CD1c-positive myeloid dendritic cell (primary cell): Measurements from ENCODE around the gene SDK2.

ENCODE experiments used
- DNase-seq: peaks from one replicate; pipeline ENCODE4 v3.0.0-alpha.2; 2016; ENCODE audit errors: extremely low spot score

SDK2 gene

DNA sequence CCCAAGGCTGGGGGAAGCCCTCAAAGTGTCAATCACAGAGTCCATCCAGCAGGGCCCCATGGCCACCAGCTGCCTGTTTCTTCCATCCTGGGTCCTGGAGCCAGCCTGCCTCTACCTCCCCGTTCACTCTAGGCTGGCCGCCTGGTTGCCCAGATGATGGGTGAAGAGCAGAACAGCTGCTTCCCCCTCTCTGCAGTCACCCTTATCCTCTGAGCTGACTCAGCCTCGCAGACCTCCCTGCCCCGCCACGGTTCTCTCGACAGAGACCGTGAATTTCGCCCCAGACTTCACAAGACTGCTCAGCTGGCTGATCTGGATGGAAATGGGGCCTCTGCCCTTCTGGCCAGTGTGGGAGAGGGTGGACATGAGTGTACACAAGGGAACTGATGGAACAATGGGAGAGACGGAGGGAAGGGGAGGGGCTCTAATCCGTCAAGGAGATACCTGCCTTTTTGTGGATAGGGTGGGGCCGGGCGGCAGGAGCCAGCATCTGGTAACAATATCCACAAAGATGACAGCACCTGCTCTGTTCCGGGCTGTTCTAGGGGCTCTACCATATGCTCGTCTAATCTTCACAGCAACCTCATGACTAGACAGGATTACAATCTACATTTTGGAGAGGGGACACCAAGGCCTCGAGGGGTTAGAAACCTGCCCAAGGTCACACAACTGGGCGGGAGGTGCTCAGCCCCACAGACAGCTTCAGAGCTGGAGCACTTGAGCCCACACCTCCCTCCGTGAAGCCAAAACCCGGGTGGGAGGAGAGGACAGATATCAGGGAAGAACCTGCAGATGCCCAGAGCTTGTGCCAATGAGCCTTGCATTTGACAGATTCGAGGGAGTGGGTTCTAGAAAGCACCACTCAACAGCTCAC, 136.0 kb downstream of the SDK2 start:
- no peak for DNase-seq

DNA sequence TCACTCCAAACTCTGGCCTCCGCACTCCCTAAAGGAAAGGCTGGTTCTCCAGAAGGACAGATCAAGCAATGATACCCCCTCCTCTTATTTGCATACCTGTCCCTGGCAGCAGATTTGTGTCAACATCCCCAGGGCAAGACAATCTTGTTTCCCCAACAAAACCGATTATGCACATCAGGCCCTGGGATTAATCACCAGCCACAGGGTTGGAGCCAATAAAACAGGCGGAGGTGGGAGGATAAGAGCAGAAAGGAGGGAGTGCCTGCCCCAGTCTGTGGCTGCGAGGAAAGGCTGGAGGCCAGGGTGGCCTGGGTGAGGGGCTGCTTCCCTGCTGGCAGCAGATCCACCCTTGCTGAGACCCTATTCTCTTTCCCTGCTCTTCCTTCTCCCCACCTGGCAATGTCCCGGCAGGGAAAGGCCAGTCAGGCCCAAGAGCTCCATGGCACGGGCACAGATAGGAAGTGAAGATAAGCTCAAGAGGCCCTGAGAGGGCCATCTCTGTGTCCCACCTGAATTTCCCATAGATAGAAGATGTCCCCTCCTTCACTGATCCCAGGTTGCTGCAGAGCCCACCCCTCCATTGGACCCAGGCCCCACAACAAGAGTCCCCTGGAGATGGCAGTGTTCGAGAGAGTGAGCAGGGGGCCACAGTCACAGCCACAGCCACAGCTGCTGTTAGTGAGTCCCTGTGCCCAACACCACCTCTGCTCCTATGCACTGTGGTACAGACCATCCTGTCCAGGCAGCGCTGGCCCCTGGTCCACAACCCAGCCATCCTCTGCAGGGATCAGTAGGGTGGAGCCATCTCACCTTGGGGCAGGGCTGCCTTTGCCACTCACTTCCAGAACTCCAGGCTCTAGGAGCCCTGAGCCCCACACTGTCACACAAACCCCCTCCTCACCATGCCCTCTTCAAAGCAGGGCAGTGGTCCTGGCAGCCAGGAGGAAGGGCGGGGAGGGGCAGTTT, 137.5 kb downstream of the SDK2 start:
- DNase-seq: no peak

DNA sequence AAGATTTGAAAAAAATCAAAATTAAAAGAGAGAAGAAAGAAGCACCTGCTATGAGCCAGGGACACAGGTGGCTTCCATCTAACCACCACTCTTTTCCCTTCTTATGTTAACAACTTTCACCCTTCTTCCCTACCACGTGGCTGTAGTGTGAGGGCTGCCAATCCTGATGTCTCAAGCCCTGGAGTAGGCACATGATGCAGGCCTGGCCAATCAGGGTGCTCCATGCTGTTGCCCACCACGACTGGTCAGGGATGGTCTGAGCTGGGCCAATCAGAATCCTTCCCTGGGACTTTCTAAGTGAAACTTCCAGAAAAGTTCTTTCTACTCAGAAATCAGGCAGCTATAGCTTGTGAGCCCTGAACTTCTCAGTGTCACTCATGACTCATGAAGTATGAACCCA, 140.7 kb downstream of the SDK2 start:
- no peak for DNase-seq

DNA sequence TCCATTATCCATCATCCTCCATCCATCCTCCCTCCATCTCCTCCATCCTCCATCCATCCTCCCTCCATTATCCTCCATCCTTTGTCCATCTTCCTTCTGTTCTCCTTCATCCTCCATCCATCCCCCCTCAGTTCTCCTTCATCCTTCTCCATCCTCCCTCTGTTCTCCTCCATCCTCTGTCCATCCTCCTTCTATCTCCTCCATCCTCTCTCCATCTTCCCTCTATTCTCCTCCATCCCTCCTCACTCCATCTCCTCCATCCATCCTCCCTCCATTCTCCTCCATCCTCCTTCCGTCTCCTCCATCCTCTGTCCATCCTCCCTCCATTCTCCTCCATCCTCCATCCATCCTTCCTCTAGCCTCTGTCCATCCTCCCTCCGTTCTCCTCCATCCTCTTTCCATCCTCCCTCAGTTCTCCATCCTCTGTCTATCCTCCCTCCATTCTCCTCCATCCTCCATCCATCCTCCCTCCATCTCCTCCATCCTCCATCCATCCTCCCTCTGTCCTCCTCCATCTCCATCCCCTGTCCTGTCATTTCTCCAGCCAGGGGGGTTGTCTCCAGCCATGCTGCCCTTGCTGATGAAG, 143.7 kb downstream of the SDK2 start:
- no peak for DNase-seq

DNA sequence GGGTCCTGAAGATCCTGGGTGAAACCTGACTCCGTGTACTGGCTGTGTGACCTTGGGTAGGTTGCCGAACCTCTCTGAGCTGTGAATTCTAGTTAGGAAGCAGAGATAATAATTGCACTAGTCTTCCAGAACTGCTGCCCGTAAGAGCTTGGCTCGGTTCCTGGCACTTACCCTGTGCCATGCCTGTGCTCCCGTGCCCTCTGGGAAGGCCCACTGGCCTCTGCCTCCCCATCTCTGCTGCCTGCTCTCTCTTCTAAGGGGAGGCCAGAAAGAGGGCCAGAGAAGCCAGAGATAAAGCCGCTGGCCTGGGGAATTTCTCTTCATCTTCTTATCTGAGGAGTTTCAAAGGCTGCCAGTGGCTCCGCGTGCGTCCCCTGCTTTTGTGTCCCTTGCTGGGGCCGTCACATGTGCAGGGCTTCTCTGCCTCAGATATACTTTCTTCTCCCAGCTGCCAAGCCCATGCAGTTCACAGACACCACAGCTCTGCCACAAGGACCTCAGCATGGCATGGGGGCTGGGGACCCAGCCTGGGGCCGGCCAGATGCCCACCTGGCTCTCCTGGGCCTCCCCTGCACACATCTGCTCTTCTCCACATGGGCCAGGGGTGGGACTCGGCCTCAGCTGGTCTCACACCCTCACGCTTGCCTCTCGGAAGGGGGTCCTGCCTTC, 145.2 kb downstream of the SDK2 start:
- DNase-seq: no peak

DNA sequence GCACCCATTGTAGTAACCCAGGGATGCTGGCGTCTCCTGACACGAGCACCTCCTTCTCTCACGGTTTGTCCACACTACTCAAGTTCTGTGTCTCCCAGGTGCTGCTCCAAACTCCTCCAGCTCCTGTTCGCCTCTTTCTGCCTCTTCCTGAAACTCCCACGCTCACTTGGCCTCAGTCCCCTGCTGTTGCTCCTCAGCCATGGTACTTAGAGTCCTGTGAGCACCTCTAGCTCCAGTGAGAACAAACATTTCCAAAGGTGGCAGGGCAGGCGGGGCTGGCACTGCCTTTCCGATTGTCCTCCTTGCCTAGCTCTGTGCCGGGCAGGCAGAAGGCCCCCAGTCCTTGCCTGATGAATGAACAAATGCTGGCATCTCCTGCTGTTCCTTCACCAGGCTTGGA, 146.1 kb downstream of the SDK2 start:
- DNase-seq: no peak

DNA sequence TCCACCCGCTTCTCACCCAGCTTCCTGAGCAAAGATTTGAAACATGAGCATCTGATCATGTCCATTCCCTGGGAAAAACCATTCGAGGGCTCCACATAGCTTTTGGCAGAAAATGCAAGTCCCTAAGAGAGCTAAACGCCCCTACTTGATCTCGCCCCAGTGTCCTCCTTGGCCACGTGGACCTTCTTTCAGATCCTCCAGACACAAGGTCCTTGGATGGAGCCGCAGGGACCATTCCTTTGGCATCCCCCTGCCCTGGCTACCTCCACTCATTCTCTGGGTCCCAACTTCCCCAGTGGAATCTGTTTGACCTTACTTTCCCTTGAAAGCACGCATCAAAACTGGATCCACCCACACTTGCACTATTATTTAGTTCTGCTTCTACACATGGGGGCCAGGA, 146.5 kb downstream of the SDK2 start:
- no peak for DNase-seq

DNA sequence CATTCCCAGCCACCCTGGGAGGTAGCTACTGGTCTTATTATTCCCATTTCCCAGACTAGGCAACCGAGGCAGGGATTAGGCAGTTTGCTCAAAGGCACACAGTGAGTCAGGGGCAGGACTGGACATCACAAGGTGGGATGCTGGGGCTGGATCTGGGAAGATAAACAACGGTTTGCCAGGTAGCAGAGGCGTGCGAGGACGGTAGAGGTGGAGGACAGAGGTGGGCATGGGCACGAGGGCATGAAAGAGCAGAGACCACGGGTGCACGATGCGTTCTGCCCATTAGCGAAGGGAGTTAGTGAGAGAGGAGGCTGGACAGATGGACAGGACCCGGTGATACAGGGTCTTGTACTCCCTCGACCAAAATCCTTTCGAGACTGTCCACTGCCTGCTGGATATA, 148.0 kb downstream of the SDK2 start:
- DNase-seq: no peak

DNA sequence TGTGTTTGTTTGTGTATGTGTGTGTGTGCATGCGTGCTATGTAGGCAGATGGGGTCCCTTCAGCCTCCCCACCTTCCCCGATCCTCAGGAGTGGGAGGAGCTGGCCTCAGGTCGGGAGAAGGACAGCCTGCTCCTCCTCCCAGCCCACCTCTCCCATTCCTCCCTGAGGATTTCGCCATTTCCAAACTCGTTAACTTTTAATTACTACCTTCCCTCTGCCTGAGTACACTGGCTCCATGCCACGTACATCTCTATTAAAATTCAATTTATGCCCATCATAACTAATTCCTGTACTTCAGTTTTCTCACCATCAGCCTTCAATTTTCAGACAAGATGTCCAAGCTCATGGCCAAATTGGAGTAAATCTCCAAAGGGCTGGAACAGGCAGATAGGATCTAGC, 148.6 kb downstream of the SDK2 start:
- no peak for DNase-seq

DNA sequence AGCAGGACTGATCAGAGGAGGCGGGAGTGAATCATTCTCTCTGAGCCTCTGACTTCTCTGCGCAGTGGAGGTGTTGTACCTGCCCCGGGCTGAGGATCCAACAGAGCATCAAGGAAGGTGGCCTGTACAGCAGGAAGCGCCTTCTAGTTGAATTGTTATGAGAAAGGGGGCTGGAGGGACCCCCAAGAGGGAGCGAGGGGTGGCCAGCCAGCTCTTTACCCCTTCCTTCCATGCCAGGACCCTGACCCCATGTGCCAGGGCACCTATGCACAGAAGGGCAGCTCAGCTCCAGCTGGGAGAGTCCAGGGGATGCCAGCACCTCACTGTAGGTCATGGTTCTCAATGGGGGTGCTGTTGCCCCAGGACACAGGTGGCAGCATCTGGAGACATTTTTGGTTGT, 149.3 kb downstream of the SDK2 start:
- no peak for DNase-seq

DNA sequence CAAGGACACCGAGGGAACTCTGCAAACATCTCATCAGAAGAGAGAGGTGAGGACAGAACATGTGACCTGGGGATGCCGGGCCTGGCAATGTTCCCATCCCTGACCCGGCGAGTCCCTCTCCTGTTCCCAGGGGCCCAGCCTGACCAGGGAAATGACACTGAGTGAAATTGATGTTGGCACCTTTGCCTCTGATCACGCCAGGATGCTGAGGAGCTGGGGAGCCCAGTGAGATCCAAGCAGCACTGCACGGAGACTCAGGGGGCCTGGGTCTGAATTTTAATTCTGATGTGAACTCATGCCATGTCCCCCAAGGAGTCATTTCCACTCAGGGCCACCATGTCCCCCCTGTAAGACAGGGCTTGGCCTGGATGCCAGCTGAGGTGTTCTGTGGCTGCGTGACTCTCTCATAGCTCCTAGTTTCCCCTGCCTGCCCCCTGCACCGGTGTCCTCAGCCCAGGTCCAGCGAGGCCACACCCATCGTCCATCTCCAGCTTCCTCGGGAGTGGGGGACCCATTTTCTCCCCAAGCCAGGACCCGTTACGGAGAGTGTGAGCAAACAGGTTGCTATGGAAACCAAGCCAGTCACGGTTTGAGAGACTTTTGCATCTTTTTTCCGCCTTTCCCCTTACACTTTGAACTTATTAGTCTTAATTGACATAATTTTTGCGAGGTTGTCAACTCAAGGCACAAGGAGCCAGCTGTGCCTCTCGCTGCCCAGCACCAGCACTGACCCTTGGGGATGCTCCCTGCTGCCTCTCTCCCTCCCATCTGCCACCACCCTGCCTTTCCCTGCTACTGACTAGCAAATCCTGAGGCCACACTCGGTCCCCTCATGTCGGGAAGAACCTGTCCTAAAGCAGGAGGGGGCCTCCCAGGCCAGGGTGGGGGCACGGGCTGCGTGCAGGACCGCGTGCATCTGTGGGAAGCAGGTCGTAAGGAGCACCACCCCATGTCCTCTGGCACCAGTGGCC, 150.0 kb downstream of the SDK2 start:
- no peak for DNase-seq

DNA sequence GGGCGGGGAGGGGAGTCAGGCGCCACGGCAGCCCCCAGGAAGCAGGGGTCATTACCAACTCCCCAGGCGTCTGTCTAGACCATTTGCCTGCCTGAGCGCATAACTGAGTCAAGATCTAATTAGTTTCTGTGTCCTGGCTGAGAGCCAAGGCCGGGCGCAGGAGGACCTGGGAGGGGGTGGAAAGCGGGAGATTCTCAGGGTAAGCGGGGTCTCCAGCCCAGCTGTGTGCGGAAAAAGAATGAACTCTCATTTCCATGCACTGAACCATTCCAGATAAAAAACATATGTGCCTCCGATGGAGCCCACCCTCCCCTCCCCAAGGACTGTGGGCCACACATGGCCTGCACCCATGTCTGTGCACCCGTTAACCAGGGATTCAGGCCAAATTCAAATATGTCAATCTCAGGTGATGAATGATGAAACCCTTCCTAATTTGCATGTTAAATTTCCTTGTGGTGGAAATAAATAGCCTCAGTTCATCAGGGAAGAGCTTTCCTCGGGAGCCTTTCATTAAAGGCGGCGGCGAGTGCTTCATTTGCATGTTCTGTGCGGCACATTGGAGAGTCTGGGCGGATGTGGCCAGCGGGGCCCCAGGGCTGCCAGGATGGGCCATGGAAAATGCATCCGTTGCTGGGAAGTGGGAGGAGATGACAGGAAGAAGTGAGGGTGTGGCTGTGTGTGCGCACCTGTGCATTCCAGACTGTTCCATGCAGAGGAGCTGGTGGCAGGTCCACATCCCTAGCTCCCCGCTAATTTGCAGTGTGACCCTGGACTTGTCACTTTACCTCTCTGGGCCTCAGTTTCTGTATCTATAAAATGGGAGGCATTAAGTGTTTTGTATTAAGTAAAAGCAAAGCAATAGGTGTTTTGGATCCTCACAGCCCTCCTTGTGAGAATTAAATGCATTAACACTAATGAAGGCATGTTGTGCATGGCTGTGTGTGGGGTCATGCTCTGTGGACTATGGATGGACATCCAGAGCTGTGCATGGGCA, 151.1 kb downstream of the SDK2 start:
- no peak for DNase-seq

DNA sequence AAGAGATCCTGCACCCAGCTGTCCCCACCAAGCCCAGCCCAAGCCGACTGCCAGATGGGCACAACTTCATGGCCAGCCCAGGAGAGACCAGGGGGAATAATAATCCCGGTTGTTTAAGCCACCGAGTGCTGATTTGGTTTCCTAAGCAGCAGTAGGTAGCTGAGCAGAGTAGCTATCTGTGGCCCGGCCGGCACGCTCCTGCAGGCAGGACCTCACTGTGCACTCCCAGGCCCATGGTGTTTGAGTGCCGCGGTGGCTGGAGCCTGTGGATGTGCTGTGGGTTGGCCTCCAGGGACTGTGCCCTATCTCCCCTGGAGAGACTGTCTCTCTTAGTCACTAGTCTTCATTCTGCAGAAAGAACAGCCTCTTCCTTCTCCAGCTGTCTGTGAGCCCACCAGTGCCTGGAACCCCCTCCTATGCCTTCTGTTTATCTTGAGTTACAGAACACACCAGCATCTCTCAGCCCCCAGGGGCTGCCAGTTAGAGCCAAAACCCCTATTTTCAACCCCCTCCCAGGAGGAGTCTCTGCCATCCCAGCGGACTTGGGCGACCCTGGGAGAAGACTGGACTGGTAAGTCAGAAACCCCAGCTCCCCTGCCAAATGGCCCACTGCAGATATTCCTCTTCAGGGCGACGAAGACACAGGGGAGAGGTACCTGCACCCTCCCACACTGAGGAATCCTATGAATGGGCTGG, 152.0 kb downstream of the SDK2 start:
- DNase-seq: no peak

DNA sequence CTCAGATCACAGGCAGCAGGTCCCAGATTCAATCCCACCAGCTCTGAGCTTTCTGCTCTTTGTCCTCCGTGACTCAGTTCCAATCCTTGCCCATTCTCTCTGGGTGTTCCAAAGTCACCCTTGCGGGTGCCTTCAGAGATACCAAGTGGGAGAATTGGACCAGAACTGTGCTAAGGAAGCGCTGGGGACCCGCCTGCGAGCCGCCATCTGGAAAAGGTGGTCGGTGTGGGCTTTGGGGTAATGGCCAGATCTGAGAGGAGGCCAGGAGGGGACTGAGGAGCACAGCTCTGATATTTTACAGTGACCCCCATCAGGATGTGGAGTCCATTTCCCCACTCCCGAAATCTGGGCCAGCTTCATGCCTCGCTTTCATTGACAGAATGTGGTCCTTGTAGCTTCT, 152.6 kb downstream of the SDK2 start:
- DNase-seq: no peak

DNA sequence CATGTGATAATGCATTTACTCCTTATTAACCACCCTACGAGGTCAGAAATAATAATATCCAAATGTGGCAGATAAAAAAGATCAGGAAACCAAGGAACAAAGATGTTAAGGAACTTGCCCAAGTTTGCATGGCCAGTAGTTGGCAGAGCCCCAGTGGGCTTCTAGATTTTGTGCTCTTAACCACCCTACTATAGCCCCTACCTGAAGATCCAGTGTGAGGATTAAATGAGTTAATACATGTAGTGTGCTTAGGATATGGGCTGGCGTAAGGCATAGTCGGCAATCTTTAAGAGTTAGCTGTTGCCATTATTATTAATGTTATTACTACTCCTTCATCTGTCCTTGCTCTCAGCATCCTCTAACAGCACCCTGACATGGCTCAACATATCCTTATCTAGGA, 153.4 kb downstream of the SDK2 start:
- no peak for DNase-seq

DNA sequence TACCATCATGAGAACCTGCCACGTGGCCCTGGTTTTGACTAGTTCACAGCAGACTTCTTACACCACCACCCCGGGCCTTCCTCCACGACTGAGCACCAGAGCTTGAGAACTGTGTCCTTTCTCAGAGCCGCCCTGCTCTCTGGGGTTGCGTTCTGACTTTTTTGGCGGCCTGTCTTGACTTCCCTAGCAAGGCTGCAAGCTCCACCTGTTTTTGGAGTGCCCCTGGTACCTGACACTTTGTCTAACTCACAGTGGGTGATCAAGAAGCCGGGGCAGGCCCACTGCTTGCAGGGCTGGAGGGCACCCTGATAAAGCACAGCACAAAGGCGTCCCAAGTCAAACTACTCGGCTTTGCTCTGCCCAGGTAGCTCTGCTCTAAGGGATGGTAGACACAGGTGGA, 154.3 kb downstream of the SDK2 start:
- no peak for DNase-seq

DNA sequence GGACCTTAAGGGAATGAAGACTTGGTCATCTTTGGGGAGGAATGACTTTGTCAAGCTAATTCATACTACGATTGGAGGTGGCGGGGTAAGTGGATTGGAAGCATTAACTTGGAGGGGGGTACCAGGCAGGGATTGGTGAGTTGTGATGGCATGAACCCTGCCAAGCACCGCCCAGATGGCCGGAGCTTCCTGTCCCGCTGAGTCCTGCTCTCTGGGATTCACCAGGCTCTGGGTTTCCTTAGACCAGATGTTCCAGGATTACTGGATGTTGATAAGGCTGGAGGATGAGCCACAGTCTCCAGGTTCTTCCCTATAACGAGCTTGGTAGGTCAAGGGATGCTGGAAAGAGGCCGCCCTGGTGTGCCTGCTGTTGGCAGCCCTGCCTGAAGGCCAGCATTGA, 154.9 kb downstream of the SDK2 start:
- no peak for DNase-seq

DNA sequence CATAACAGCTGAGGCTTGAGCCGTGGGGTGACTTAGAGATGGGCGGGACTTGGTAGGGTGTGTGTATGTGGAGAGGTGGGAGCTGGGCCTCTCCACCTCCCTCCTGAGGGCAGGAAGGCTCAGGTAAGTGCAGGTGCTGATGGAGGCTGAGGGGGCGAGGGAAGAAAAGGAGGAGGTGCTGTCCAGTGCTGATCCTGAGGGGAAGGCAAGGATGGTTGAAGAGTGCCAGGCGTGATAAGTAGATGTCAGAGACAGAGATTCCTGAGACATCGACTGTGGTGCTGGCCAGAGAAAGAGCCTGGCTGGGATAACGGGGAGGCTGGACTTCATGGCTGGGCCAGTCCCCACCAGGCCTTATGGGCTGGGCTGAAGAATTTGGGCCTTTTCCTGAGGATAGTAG, 159.1 kb downstream of the SDK2 start:
- DNase-seq: no peak

DNA sequence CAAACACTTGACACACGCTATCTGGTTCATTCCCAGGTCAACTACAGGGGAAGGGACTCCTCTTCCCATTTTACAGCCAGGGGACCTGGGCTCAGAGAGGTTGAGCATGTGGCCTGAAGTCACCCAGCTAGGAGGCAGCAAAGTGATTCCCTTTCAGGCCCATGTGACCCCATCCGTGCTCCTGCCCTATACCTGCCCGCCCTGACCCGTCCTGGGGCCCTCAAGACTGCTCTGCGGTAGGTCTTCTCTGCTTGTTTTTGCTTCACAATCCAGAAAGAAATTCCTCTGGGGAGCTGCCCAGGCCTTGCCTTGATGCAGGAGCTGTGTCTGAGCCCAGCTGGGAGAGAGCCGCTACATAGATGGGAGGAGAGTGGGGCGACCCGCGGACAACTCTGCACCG, 161.4 kb downstream of the SDK2 start:
- DNase-seq: no peak
